Measurements from ENCODE around the gene NOX1.
A peak's percentile ranks its signal among the peaks of the same experiment; 100 is the strongest.

Gene NOX1

DNA sequence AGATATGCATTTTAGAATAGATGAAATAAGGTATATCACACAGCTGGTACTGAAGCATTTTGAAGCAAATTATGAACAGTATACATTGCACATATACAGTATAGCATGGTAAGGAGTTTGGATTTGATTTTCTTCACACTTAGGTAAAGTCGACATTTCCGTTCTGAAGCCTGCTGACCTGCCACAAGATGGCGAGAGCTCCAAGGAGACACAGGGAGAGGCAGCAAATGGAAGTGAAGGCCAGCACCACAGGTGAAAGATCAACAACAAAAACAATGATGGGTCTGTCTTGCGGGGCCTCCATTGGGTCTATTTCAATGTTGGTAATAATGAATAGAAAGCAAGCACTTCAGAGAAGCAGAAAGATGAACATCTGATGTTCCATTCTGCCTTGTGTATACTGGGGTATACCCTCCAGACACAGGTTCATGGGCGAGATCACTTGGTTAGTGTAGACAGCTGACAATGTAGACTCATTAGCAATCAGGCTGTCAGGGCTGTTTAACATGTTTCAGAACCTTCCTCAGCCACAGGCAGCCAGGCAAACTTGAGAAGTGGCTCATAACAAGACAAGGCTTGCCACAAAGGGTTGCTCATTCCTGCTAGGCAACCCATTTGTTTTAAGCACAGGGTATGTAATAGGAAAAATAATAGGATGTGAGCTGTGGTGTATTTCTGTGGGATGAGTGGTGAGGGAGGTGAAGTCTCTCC lies 21.4 kb upstream of the NOX1 start:
- H3K36me3 ChIP-seq (replicated peaks): no peaks in the 10 kb centered on the region
- H3K27me3 ChIP-seq (replicated peaks): no peaks in the 10 kb centered on the region
- no peak overlapping the region for H3K4me3 ChIP-seq (ENCODE audit: low read depth, low read length)
- TF ChIP-seq, protein P1, sequence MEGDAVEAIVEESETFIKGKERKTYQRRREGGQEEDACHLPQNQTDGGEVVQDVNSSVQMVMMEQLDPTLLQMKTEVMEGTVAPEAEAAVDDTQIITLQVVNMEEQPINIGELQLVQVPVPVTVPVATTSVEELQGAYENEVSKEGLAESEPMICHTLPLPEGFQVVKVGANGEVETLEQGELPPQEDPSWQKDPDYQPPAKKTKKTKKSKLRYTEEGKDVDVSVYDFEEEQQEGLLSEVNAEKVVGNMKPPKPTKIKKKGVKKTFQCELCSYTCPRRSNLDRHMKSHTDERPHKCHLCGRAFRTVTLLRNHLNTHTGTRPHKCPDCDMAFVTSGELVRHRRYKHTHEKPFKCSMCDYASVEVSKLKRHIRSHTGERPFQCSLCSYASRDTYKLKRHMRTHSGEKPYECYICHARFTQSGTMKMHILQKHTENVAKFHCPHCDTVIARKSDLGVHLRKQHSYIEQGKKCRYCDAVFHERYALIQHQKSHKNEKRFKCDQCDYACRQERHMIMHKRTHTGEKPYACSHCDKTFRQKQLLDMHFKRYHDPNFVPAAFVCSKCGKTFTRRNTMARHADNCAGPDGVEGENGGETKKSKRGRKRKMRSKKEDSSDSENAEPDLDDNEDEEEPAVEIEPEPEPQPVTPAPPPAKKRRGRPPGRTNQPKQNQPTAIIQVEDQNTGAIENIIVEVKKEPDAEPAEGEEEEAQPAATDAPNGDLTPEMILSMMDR (IDR thresholded peaks at IDR 0.05; ENCODE audit: low read depth, low read length, missing control alignments): peak; percentile 75
- in situ Hi-C loops (cut with HindIII; ENCODE audit: low pct_ligation_motif_present, low sequenced_read_pairs): no loop called here
- H3K27ac ChIP-seq: no peak overlapping the region
- DNase-seq: peak; percentile 15

DNA sequence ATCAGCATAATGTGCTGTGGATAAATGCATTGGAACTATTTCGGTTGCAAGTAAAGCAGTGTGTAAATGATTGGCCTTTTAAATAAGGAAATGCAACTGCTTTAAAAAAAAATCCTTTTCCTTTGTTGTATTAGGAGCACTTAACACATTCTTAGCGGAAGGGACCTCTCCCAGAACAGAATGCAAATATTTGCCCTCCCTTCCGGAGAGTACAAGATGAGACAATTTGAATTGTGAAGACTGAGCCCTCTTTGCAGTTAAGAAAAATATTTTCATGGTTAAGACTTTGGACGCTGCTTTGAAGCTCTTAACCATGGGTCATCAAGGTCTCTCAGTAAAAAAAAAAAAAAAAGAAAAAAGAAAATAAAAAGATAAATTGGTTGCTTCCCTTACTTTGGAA lies 9.5 kb upstream of the NOX1 start:
- no peak overlapping the region for H3K4me3 ChIP-seq (ENCODE audit: low read depth, low read length)
- DNase-seq: no peak
- no peaks in the 10 kb centered on the region for H3K36me3 ChIP-seq (replicated peaks)
- in situ Hi-C loops (cut with HindIII; ENCODE audit: low pct_ligation_motif_present, low sequenced_read_pairs): no loop called here
- TF ChIP-seq, protein P1 (IDR thresholded peaks at IDR 0.05; ENCODE audit: low read depth, low read length, missing control alignments): no peak
- no peak overlapping the region for H3K27ac ChIP-seq
- H3K27me3 ChIP-seq (replicated peaks): no peaks in the 10 kb centered on the region

DNA sequence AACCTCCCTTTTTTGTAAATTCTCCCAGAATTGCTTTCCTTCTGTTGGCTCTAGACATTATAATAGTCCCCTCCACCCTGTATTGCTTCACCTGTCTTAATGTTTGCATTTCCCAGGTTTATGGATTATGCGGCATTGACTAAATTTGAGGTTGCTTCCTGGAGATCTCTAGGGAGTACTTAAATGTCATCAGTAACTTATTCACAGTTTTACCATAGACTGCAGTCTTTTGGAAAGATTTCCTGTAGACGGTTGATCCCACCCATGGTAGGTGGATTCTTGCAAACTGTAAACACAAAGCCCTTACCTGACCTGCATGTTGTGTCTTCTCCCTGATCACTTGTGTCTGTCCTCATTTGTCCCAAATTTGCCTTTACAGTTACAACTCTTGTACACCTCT lies 6.2 kb upstream of the NOX1 start:
- Histone ChIP-seq H3K4me3 (ENCODE audit: low read depth, low read length) (no peak overlapping the region), H3K27me3 (replicated peaks) (no peaks in the 10 kb centered on the region), H3K27ac (no peak overlapping the region), H3K36me3 (replicated peaks) (no peaks in the 10 kb centered on the region)
- no peak for DNase-seq
- in situ Hi-C loops (cut with HindIII; ENCODE audit: low pct_ligation_motif_present, low sequenced_read_pairs): no loop called here
- TF ChIP-seq, protein P1 (IDR thresholded peaks at IDR 0.05; ENCODE audit: low read depth, low read length, missing control alignments): no peak

DNA sequence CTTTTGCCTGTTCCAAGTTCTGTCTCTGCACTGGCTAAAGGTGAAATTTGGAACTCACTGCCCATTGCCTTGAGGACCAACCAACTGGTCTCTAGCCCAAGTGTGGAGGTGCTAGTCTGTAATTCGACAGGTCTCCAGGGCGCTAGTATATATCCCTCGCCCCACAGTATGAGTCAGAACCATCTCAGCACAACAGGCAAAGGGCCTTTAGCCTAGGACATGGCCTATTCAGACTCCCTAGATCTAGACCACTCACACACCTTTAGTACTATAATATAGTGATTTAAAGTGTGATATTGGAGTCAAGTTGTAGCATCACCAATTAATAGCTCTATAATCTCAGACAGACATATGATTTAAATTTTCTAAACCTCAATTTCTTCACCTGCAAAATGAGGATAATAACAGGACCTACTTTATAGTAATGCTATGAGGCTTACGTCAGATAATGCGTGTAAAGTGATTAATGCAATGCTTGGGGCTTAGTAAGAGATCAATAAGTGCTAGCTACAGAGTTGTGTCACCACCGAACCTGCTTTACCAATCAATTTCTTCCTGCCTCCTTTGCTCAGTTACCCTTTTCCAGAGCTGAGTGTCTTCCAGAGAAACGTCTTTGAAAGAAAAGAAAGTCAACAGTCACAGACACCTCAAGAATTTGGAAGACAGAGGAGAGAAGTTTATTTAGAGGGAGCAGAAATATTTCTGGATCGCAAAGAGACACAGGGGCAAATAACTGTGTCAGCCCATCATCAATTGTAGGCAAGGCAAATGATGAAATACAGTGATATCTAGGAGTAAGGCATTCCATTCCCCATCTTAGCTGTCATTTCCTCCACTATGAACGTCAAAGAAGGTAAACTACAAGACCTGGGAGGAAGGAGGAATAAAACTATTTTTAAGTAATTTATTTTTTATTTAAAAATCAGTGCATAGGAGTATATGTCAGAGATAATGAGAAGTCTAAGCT lies 2.3 kb downstream of the NOX1 start:
- no peak overlapping the region for H3K27ac ChIP-seq
- no peaks in the 10 kb centered on the region for H3K36me3 ChIP-seq (replicated peaks)
- H3K4me3 ChIP-seq (ENCODE audit: low read depth, low read length): no peak overlapping the region
- peak; percentile 17 for DNase-seq
- H3K27me3 ChIP-seq (replicated peaks): no peaks in the 10 kb centered on the region
- TF ChIP-seq, protein P1 (IDR thresholded peaks at IDR 0.05; ENCODE audit: low read depth, low read length, missing control alignments): no peak
- in situ Hi-C loops (cut with HindIII; ENCODE audit: low pct_ligation_motif_present, low sequenced_read_pairs): no loop called here

DNA sequence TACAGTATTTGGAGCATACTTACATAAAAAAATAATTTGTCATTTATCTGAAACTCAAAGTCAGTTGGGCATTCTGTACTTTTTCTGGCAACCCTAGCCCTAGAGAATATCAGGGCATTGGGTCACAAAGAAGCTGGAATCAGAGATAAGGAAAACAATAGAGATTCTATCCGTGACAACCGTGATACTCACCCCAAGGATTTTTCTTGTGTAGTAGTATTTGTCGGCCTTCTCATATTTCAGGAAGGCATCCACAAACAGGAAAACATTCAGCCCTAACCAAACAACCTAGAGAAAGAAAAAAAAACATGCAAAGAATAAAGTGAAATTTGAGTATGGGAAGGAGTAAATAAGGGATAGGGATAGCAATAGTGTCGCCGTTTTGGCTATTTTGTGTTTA lies 3.6 kb downstream of the NOX1 start:
- Histone ChIP-seq H3K27me3 (replicated peaks) (no peaks in the 10 kb centered on the region), H3K36me3 (replicated peaks) (no peaks in the 10 kb centered on the region), H3K4me3 (ENCODE audit: low read depth, low read length) (no peak overlapping the region), H3K27ac (no peak overlapping the region)
- TF ChIP-seq, protein P1 (IDR thresholded peaks at IDR 0.05; ENCODE audit: low read depth, low read length, missing control alignments): no peak
- in situ Hi-C loops (cut with HindIII; ENCODE audit: low pct_ligation_motif_present, low sequenced_read_pairs): no loop called here
- no peak for DNase-seq
